GM19397 (cell line): ENCODE measurements around the gene NPSR1.
"Not testable (repeated sequence)": the region's sequence is repeated elsewhere in the genome, so short reads cannot be mapped to it uniquely, and the experiment has no call there.

Experiments
- ATAC-seq: cut with Tn5 transposase; IDR thresholded peaks from one replicate; pipeline ENCODE4 v1.9.1; 2021; ENCODE audit warnings: mild to moderate bottlenecking, moderate library complexity; ENCODE audit not compliant: unreplicated experiment

The NPSR1 gene

GRCh38 chr7:34756025-34756437, 98.0 kb downstream of the NPSR1 start:
- ATAC-seq, result peak; percentile 34

GRCh38 chr7:34756691-34757090, 98.7 kb downstream of the NPSR1 start:
- ATAC-seq, result no peak

GRCh38 chr7:34757570-34758110, 99.6 kb downstream of the NPSR1 start:
- peak; percentile 3 for ATAC-seq

DNA sequence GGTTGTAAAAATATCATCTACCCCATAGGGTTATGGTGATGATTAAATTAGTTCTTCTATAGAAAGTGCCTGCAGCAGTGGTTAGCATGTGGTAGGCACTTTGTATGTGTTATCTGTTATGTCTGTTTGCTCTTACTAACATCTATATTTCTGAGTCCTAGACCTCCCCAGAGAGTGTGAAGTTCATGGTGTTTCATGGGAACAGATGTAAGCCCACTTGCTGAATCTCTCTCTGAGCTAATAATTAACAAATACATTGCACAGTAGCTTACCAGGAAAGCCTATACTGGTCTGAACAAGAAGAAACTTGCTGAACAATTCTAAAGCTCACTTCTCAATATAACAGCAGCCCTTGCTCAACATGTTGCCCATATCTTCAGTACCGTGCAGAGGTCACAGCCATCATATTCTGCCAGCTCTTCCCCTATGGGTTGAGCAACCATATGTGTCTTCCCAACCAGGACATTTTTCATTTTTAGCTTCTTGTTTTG, 100.1 kb downstream of the NPSR1 start:
- peak; percentile 62 for ATAC-seq

GRCh38 chr7:34759477-34760125, 101.6 kb downstream of the NPSR1 start:
- no peak for ATAC-seq

- no peak for ATAC-seq
Measured at GRCh38 chr7:34760271-34760670, 102.3 kb downstream of the NPSR1 start.

GRCh38 chr7:34761206-34761605, 103.2 kb downstream of the NPSR1 start:
- no peak for ATAC-seq

DNA sequence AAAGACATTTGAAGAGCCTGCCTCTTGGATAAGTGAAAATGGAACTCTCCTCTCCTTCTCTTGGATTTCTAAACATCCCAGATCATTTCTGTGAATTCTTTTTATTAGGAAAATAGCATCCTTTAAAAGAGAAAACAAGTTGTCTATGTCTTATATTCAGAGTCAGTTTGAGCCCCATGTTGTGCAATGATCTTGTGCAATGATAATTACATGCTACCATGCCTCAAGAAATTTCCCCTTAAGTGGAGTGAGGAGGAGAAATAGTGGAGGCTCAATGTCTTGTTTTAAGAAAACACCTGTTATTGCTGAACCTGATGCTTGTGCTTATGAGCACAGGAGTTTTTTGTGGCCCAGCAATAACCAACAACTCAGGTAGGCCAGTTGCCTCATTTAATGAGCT, 103.6 kb downstream of the NPSR1 start:
- no peak for ATAC-seq

GRCh38 chr7:34762764-34763163, 104.7 kb downstream of the NPSR1 start:
- ATAC-seq, result no peak

- no peak for ATAC-seq
Measured at GRCh38 chr7:34772296-34772938, 114.4 kb downstream of the NPSR1 start.

DNA sequence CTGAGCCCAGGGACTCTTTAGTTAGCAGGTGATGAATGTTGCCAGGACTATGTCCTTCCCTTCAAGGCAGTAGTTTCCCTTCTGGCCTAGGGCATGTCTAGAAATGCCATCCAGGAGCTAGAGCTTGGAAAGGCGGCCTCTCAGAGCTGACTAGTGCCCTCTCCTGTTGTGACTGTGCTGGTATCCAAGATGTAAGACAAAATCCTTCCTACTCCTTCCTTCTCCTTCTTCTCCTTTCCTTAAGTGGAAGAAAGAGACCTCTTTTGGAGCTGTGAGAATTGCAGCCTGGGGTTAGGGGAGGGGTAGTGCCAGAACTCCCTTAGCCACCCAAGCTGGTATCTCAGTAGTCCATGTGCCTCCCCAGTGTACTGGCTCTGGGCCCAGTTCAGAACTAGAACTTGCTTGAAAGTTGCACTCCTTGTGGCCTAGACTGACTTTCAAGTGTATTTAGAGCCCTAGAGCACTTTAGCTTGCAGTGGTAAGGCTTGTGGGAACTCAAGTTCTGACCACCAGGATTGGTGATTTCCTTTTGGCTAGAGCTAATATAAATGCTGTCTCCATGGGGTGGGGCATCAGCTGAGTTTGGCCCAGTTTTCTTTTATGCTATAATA, 118.8 kb downstream of the NPSR1 start:
- ATAC-seq, result no peak

GRCh38 chr7:34780546-34780945, 122.5 kb downstream of the NPSR1 start:
- ATAC-seq, result no peak

- no peak for ATAC-seq
Measured at GRCh38 chr7:34787586-34787985, 129.6 kb downstream of the NPSR1 start.

DNA sequence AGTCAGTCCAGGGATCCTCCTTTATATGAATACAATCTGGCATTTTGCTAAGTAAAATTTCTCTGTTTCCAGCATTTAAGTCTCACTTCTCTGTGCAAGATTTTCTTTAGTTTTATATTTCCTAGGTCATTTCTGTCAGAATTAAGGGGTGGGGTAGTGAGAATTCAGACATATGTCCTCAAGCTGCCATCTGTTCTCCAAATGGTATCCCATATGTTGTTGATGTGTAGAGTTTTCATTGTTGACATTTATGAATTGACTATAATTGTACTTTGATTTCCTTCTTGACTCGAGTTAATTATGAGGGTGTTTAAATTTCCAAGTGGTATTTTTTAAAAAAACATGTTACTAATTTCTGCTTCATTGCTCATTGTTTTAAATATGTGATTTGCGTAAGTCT, 148.8 kb downstream of the NPSR1 start:
- ATAC-seq, result no peak

DNA sequence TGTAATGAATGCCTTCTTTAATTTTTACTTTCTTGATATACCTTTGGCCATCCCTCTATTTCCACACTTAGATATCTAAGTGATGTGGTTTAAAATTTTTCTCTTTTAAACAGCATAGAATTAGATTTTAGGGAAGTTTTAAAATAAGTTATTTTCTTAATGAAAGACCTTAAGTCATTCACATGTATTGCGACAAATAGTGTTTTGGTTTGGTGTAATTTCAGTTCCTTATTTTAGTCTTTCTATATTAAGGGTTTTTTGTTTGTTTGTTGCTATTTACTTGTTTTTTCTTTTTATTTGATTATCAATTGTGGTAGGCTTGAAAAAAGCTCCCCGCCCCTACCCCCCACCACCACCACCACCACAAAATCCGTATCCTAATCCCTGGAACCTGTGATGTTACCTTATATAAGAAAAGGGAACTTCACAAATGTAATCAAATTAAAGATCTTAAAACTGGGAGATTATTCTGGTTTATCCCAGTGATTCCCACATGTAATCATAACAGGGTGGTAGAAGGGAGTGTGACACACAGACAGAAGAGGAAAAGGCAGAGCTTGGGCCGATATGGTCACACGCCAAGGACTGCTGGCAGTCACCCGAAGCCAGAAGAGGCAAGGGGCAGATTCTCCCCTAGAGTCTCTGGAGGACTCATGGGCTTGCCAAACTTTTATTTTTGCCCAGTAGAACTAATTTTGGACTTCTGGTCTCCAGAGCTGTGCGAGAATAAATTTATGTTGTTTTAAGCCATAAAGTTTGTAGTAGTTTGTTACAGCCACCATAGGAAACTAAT, 149.7 kb downstream of the NPSR1 start:
- no peak for ATAC-seq

GRCh38 chr7:34814203-34814842, 156.3 kb downstream of the NPSR1 start:
- not testable (repeated sequence) for ATAC-seq

GRCh38 chr7:34821932-34822558, 164.0 kb downstream of the NPSR1 start:
- no peak for ATAC-seq

DNA sequence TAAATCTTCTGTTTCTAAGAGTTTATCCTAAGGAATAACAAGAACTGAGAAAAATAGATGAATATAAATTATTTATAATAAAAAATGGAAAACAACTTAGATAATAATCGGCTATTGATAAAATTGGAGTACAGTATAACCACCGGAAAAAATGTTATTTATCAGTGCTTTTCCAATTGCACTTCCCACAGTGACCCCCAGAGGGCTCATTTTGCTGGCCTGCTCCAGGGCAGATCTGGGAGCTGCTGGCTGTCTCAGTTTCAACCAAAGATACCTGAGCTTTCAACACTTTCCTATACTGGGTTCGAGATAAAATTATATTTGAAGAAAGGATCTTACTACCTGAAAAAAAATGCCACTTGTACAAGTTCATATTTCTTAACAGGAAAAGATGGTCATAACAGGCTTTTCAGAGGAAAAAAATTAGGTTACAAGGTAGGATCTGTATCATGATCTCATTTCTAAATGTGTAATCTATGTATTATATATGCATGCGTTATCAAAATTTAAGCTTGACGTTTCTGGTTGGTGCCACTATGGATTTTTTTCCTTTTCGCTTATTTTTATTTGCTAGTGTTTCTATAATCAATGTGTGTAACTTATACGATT, 165.7 kb downstream of the NPSR1 start:
- ATAC-seq, result peak; percentile 60

DNA sequence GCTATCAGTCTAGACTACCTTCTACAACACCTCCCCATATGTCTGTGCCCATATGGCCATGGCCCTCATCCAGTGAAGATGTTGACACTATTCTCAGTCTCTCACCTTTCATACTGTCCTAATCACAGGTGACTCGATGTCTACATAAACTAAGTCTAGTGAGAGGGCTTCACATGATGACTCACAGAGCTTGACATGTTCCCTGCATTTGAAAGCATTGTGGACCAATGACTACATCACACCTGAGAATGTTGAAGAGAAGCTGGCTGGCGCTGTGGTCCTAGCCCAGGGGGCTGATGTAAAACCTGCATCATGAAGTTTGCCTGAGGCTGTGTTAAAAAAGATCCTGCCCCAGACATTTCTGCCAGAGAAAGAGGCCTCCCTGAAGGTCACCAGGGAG, 167.2 kb downstream of the NPSR1 start:
- no peak for ATAC-seq

DNA sequence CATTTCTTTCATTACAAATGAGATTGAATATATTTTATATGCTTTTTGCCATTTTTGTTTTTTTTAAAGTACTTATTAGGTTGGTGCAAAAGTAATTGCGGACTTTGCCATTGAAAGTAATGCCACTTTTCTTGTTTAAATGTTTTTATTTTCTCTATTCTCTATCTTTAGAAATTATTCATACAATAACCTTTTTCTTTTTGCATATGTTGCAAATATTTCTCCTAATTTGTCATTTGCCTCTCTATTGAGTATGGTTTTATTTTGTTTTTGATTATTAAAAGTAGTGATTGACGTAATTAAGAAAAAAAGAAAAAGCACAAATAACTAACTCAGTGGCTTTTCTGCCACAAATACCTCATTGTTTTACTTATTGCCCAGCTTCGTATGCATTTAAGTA, 172.4 kb downstream of the NPSR1 start:
- no peak for ATAC-seq
